SU-DHL-6 (cell line): ENCODE data around the gene IL1RL1.

Experiments used
- H2AFZ ChIP-seq: fragments of 200-600 bp; sonication (generic); 2 replicates; pipeline ENCODE4 v1.6.1; 2014; ENCODE audit warnings: low read depth, mild to moderate bottlenecking, moderate library complexity, mixed read lengths, antibody characterized with exemption, low read length; ENCODE audit not compliant: severe bottlenecking
- H3F3A ChIP-seq: fragments of 200-600 bp; shearing (Covaris generic); 2 replicates; pipeline ENCODE4 v1.6.0; 2016; ENCODE audit warnings: antibody characterized with exemption, mild to moderate bottlenecking; ENCODE audit not compliant: insufficient read depth
- H3K27ac ChIP-seq: fragments of 200-600 bp; sonication (generic); 2 replicates; pipeline ENCODE4 v1.5.1; 2016; ENCODE audit warnings: low read depth, mild to moderate bottlenecking, low read length, moderate library complexity, mixed read lengths
- H3K27me3 ChIP-seq: fragments of 200-600 bp; sonication (generic), shearing (Covaris generic); 2 replicates; pipeline ENCODE4 v1.6.0; 2014; ENCODE audit warnings: mild to moderate bottlenecking, low read length
- H3K36me3 ChIP-seq: fragments of 200-600 bp; sonication (generic); 2 replicates; pipeline ENCODE4 v1.6.1; 2014; ENCODE audit warnings: mild to moderate bottlenecking, low read length, mixed read lengths
- H3K4me2 ChIP-seq: fragments of 300-600, 200-600 bp; shearing (Covaris generic), sonication (generic); 2 replicates; pipeline ENCODE4 v1.6.0; 2014; ENCODE audit warnings: low read length, low read depth, mild to moderate bottlenecking; ENCODE audit not compliant: poor library complexity, severe bottlenecking
- H3K4me3 ChIP-seq: fragments of 200-600 bp; sonication (generic); 2 replicates; pipeline ENCODE4 v1.5.1; 2014; ENCODE audit warnings: antibody characterized with exemption, low read length, mild to moderate bottlenecking, mixed read lengths; ENCODE audit not compliant: insufficient read depth, poor library complexity, severe bottlenecking
- H3K79me2 ChIP-seq: fragments of 200-600 bp; sonication (generic); 2 replicates; pipeline ENCODE4 v1.6.1; 2014; ENCODE audit warnings: mild to moderate bottlenecking, low read length, moderate library complexity; ENCODE audit not compliant: insufficient read depth
- H3K9ac ChIP-seq: fragments of 200-600 bp; sonication (generic); 2 replicates; pipeline ENCODE4 v1.7.0; 2014; ENCODE audit warnings: mild to moderate bottlenecking, low read length
- H3K9me2 ChIP-seq: fragments of 200-600 bp; sonication (generic); replicated peaks from 2 replicates; pipeline ENCODE4 v1.6.1; 2014; ENCODE audit warnings: low read length; ENCODE audit not compliant: insufficient read depth
- H3K9me3 ChIP-seq: fragments of 200-600 bp; sonication (generic); 2 replicates; pipeline ENCODE4 v1.6.1; 2014; ENCODE audit warnings: low read length, mixed read lengths; ENCODE audit not compliant: insufficient read depth
- H4K20me1 ChIP-seq: fragments of 200-600 bp; sonication (generic); 2 replicates; pipeline ENCODE4 v1.6.1; 2014; ENCODE audit warnings: low read depth, mild to moderate bottlenecking, antibody characterized with exemption, low read length, moderate library complexity, mixed read lengths
- EZH2phosphoT487 ChIP-seq: fragments of 200-600 bp; sonication (generic), shearing (Covaris generic); conservative IDR thresholded peaks from 2 replicates; pipeline ENCODE4 v1.6.1; 2018; ENCODE audit warnings: mild to moderate bottlenecking, antibody characterized with exemption, low read length, moderate library complexity, mixed read lengths
- TF ChIP-seq, protein P1 (sequence below): fragments of 200-600 bp; sonication (generic); IDR thresholded peaks from one replicate; pipeline ENCODE4 v1.5.1; 2017; ENCODE audit warnings: antibody characterized with exemption, mild to moderate bottlenecking, low read length, moderate library complexity; ENCODE audit not compliant: insufficient read depth, poor library complexity, severe bottlenecking

IL1RL1 gene

DNA sequence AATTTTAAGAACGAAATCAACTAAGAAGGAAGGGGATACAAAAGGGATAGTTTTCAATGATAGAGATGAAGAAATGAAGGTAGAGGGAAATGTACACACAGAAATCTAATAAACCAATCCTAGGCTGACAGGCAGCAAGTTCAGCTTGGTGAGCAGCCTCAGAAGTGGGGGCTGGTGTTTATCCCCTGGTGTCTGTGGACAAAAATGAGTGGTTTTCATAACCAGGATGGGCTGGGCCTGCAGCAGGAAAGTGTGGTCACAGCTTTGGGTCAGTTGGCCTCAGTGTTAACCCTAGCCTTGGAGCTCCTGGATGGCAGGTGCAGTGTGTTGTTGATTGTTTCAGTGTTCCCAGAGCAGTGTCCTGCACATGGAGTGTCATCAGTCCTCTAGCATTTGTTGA, 58.5 kb downstream of the IL1RL1 start:
- TF ChIP-seq, protein P1, sequence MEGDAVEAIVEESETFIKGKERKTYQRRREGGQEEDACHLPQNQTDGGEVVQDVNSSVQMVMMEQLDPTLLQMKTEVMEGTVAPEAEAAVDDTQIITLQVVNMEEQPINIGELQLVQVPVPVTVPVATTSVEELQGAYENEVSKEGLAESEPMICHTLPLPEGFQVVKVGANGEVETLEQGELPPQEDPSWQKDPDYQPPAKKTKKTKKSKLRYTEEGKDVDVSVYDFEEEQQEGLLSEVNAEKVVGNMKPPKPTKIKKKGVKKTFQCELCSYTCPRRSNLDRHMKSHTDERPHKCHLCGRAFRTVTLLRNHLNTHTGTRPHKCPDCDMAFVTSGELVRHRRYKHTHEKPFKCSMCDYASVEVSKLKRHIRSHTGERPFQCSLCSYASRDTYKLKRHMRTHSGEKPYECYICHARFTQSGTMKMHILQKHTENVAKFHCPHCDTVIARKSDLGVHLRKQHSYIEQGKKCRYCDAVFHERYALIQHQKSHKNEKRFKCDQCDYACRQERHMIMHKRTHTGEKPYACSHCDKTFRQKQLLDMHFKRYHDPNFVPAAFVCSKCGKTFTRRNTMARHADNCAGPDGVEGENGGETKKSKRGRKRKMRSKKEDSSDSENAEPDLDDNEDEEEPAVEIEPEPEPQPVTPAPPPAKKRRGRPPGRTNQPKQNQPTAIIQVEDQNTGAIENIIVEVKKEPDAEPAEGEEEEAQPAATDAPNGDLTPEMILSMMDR, result no peak
- TF ChIP-seq EZH2phosphoT487, result no peak
- Histone ChIP-seq H3K9me2 (no peaks in the 10 kb centered on the region), H3F3A (no peaks in the 10 kb centered on the region)

DNA sequence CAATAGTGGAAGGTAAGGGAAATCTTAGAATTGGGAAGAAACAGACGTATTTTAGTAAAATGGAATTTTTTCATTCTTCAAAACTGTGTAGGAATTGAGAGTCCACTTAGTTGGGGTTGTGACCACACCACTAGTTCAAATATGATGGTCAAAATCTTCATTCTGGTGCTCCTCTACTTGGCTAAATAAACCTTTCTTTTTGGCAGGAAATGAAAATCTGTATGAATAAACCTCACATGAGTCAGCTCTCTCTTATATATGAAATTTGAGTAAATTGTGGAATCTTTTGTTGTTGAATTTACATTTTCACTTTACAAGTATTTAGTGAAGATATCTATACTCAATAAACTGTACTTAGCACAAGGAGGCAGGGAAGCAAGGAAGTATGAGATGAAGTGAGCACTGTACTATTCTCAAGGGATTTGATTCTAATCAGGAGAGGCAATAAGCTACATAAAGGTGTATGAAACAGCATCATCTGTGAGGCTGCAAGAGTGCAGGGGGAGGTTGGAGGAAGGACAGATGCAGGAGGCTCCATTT, 64.8 kb downstream of the IL1RL1 start:
- no peak overlapping the region for H2AFZ ChIP-seq
- H3K27me3 ChIP-seq, result no peaks in the 10 kb centered on the region
- no peaks in the 10 kb centered on the region for H3K79me2 ChIP-seq
- H3K4me3 ChIP-seq, result no peak overlapping the region
- no peaks in the 10 kb centered on the region for H4K20me1 ChIP-seq
- no peaks in the 10 kb centered on the region for H3K9me2 ChIP-seq
- TF ChIP-seq, protein P1, result no peak
- TF ChIP-seq EZH2phosphoT487, result no peak
- H3K36me3 ChIP-seq, result no peaks in the 10 kb centered on the region
- no peaks in the 10 kb centered on the region for H3K9me3 ChIP-seq
- no peaks in the 10 kb centered on the region for H3F3A ChIP-seq
- H3K9ac ChIP-seq, result no peak overlapping the region
- H3K27ac ChIP-seq, result no peak overlapping the region
- no peak overlapping the region for H3K4me2 ChIP-seq

More for the DNA sequence above, 58.5 kb downstream of the IL1RL1 start:
- H3K9ac ChIP-seq, result no peak overlapping the region
- no peak overlapping the region for H3K27ac ChIP-seq
- no peaks in the 10 kb centered on the region for H4K20me1 ChIP-seq
- H3K36me3 ChIP-seq, result no peaks in the 10 kb centered on the region
- no peak overlapping the region for H3K4me3 ChIP-seq
- H3K79me2 ChIP-seq, result no peaks in the 10 kb centered on the region
- H3K4me2 ChIP-seq, result no peak overlapping the region
- H3K9me3 ChIP-seq, result peaks cover 12% of the 10 kb centered on the region; the same call in 1 of the 2 replicates
- no peak overlapping the region for H2AFZ ChIP-seq
- no peaks in the 10 kb centered on the region for H3K27me3 ChIP-seq

DNA sequence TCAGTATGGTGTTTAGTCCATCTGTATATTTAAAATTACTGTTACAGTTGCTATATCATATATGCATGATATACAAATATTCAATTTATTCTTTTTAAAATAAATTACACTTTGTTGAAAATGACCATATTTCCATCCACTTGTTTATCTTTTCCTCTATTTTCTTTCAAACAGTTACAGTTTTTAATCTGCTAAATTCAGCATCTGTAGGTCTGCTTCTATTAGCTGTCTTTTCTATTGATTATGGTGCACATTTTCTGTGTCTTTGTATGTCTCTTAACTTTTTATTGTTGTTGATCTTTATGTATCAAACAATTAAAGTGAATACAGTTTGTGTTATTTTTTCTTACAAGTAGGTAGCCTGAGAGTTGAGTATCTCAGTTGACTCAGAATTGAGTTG, 72.4 kb downstream of the IL1RL1 start:
- Histone ChIP-seq H2AFZ (no peak overlapping the region), H3K4me2 (no peak overlapping the region), H3F3A (no peaks in the 10 kb centered on the region), H3K27ac (no peak overlapping the region), H3K27me3 (no peaks in the 10 kb centered on the region), H4K20me1 (no peaks in the 10 kb centered on the region), H3K9ac (no peak overlapping the region), H3K36me3 (no peaks in the 10 kb centered on the region; the same call in 1 of the 2 replicates), H3K4me3 (no peak overlapping the region), H3K9me3 (peaks cover 5% of the 10 kb centered on the region; the same call in 1 of the 2 replicates), H3K79me2 (no peaks in the 10 kb centered on the region), H3K9me2 (no peaks in the 10 kb centered on the region)
- TF ChIP-seq, protein P1, result no peak
- TF ChIP-seq EZH2phosphoT487, result no peak
